ENCODE measurements around the gene DYNC1H1.

The DYNC1H1 gene

GRCh38 chr14:102005336-102005735, 41.0 kb downstream of the DYNC1H1 start:
- no peak for DNase-seq

GRCh38 chr14:102007916-102008418, 43.6 kb downstream of the DYNC1H1 start:
- no peak for DNase-seq

DNA sequence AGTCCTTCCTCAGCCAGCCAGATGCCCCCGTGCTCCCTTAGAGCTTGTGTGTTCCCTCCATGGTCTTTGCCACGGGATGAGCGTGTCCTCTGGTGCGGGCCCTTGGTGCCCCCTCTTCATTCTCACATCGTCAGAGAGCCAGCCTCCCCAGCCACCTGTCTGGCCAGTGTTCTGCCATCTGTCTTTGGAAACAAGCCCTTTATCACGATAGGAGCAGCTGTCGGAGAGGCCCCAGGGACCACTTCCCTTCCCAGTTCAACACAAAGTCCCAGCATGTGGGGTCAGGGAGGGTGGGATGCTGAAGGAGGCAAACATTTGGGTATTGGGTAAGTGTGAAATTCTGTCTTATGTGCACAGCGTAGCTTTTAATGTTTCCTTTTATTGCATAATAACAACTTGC, 44.5 kb downstream of the DYNC1H1 start:
- DNase-seq, result no peak

DNA sequence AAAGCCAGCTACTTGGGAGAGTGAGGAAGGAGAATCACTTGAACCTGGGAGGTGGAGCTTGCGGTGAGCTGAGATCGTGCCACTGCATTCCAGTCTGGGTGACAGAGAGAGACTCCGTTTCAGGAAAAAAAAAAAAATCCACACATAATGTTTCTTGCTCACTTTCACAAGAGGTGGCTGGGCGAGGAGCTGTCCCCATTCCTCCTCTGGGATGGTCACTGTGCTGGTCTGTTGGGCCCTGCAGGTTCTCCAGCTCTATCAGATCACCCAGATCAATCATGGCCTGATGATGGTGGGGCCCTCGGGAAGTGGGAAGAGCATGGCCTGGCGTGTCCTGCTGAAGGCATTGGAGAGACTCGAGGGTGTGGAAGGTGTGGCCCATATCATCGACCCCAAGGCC, 47.3 kb downstream of the DYNC1H1 start:
- no peak for DNase-seq

DNA sequence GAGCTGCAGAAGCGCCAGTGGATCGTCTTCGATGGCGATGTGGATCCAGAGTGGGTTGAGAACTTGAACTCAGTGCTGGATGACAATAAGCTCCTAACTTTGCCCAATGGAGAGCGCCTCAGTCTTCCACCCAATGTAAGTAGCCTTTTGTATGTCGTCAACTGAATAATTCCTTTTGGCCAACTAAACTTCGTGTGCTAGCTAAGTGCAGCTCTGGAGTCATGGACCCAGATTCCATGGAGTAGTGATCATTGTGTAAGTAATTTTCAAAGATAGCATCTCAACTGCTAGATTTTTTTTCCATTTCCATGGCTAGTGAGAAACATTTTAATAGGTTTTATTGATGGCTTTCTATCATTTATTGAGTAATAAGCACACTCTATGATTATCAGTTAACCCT, 48.0 kb downstream of the DYNC1H1 start:
- no peak for DNase-seq

- DNase-seq, result no peak
These were observed 49.4 kb downstream of the DYNC1H1 start for GRCh38 chr14:102013669-102014200.

DNA sequence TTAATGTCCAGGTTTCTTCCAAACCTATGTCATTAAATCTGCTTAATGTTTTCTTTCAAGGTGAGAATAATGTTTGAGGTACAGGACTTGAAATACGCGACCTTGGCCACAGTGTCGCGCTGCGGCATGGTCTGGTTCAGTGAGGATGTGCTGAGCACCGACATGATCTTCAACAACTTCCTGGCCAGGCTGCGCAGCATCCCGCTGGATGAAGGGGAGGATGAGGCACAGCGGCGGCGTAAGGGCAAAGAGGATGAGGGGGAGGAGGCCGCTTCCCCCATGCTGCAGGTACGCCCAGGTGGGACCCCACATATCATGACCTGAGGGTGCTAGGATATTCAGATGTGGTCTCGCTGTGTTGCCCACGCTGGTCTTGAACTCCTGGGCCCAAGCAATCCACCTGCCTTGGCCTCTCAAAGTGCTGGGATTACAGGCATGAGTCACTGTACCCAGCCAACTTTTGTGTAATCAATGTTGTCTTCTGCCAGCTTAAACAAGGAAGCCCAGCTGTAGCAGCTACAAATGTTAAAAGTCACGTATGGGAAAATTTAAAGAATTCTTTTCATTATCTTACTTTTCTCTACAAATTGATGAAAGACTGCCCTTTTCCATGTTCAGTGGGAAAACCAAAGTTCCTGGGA, 50.8 kb downstream of the DYNC1H1 start:
- DNase-seq, result no peak

GRCh38 chr14:102015771-102016170, 51.4 kb downstream of the DYNC1H1 start:
- no peak for DNase-seq

DNA sequence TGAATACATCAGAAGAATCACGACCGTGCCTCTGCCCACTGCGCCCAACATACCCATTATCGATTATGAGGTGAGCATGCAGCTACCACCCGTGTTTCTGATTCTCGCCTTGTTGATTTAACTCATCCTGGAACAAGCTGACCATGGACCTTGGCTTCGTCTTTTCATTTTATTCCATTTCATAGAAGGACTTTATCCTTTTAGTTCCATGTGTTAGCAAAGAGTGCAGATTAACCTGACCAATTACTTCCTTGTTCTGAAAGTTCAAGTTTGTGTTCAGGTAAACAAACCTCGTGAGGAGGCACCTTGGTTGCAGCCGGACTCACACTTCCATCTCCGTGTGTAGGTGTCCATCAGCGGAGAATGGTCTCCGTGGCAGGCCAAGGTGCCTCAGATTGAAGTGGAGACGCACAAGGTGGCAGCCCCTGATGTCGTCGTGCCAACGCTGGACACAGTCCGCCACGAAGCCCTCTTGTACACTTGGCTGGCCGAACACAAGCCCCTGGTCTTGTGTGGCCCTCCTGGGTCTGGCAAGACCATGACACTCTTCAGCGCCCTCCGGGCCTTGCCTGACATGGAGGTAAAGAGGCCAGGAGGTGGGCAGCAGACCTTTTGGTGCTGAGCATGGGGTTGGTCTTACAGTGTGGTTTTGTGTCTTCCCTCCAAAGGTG, 52.2 kb downstream of the DYNC1H1 start:
- no peak for DNase-seq

- DNase-seq, result no peak
These were observed 53.9 kb downstream of the DYNC1H1 start for GRCh38 chr14:102018251-102018650.

DNA sequence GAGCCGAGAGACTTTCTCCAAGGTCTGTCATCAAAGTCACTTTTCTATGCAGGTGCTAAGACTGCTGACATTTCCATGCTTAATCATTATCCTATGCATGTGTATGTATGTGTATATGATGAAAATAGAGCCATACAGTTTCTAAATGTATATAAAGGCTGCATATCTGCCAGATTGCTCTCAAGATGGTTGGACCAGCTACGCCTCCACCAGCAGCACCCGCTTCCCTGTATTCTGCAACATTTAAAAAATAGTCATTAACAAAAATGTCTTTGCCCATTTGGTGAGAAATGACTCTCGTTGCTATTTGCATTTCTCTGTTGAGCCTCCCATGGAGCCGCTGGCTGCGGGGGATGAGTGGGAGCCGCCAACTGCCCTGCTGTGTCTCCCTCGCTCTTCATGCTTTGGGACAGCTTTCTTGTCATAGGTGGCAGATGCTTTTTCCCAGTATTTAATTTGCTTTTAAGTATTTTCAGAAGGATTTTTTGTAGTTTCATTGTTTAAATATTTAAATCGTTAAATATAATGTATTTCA, 54.7 kb downstream of the DYNC1H1 start:
- DNase-seq, result no peak

GRCh38 chr14:102020058-102020971, 55.9 kb downstream of the DYNC1H1 start:
- DNase-seq, result peak; percentile 12

- DNase-seq, result no peak
These were observed 62.6 kb downstream of the DYNC1H1 start for GRCh38 chr14:102026934-102027333.

DNA sequence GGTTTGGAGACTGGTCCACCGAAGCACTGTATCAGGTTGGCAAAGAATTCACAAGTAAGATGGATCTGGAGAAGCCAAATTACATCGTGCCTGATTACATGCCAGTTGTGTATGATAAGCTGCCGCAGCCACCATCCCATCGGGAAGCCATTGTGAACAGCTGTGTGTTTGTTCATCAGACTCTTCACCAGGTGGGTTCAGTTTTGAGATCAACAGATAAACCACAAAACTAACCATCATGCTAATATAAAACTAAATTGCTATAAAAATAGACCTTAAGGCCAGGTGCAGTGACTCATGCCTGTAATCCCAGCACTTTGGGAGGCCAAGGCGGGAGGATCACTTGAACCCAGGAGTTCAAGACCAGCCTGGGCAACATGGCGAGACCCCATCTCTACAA, 63.6 kb downstream of the DYNC1H1 start:
- no peak for DNase-seq

DNA sequence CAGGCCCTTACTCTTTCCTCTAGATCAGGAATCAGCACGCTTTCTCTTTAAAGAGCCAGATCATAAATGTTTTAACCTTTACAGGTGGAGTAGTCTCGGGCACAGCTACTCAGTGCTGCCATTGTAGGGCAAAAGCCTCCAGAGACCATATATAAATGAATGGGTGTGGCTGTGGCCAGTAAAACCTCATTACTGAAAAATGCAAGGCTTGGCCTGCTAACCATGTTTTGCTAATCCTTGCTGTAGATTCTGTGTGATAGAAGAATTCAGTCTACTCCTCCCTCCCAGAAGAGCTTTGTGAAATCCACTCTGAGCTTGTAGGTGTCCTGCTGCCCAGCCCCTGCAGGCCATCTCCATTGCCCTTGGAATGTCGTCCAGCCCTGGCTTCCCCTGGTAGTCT, 64.4 kb downstream of the DYNC1H1 start:
- DNase-seq, result no peak

DNA sequence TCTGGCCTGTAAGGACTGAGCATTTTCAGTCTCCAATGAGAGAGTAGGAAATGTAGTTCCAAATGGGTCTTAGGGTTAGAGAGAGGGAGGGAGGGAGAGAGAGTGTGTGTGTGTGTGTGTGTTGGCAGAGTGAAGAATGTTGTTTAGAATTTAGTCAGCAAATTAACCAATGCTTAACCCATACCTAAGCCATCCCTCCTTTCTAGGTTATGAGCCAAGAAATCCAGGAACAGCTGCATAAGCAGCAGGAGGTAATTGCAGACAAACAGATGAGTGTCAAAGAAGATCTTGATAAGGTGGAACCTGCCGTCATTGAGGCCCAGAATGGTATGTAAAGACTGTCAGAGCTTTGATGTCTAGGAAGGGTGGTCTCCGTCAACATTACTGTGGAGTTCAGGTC, 65.6 kb downstream of the DYNC1H1 start:
- no peak for DNase-seq

- no peak for DNase-seq
These were observed 68.9 kb downstream of the DYNC1H1 start for GRCh38 chr14:102033241-102033640.

GRCh38 chr14:102034301-102034700, 69.9 kb downstream of the DYNC1H1 start:
- DNase-seq, result no peak

GRCh38 chr14:102035914-102036313, 71.5 kb downstream of the DYNC1H1 start:
- DNase-seq, result no peak

DNA sequence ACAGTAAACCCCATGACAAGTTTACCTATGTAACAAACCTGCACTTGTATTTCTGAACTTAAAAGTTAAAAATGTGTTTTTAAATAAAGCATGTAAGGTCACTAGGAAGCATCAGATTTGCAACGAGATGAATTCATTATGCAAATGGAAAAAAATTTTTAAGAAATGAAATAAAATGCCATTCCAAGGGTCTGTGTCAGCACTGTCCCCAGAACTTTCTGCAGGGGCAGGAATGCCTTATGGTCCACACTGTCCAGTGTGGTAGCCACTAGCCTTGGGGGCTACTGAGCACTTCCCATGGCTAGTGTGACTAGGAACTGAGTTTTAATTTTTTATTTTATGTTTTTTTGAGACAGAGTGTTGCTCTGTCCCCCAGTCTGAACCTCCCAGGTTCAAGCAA, 73.3 kb downstream of the DYNC1H1 start:
- no peak for DNase-seq

DNA sequence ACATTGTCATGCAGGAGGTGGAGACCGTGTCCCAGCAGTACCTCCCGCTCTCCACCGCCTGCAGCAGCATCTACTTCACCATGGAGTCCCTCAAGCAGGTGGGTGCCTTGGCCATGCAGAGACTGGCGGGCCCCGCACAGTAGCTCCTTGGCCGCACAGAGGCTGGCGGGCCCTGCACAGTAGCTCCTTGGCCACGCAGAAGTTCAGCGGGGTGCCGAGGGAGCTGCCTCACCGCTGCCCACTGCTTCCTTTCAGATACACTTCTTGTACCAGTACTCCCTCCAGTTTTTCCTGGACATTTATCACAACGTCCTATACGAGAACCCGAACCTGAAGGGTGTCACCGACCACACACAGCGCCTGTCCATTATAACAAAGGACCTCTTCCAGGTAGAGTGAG, 74.8 kb downstream of the DYNC1H1 start:
- no peak for DNase-seq

- no peak for DNase-seq
These were observed 75.8 kb downstream of the DYNC1H1 start for GRCh38 chr14:102040153-102040552.

GRCh38 chr14:102042699-102043098, 78.3 kb downstream of the DYNC1H1 start:
- no peak for DNase-seq
